Osteoblast (primary cell): ENCODE results near the gene SCYL2. TPM values are rescaled to one million over a fixed set of nuclear protein-coding genes. Genes with fewer than 3 reads are reported as not detected.
"Not testable (repeated sequence)": the region's sequence is repeated elsewhere in the genome, so short reads cannot be mapped to it uniquely, and the experiment has no call there.

Experiments
- DNase-seq: peaks from one replicate; pipeline ENCODE4 v3.0.0; 2011; ENCODE audit warnings: low spot score, mixed read lengths; ENCODE audit not compliant: insufficient read length; ENCODE audit errors: missing footprints
- H2AFZ ChIP-seq: 2 replicates; pipeline ENCODE4 v1.6.0; 2011; ENCODE audit warnings: mild to moderate bottlenecking, low read length
- H3K27ac ChIP-seq: 2 replicates; pipeline ENCODE4 v1.5.1; 2011; ENCODE audit warnings: mild to moderate bottlenecking, low read depth, low read length, moderate library complexity
- H3K27me3 ChIP-seq: 2 replicates; pipeline ENCODE4 v1.6.0; 2012; ENCODE audit warnings: mild to moderate bottlenecking, control low read depth, inconsistent platforms, low read length, moderate library complexity; ENCODE audit not compliant: insufficient read depth
- H3K36me3 ChIP-seq: 2 replicates; pipeline ENCODE4 v1.5.1; 2011; ENCODE audit warnings: mild to moderate bottlenecking, low read length, control low read depth, moderate library complexity; ENCODE audit not compliant: insufficient read depth
- H3K4me1 ChIP-seq: 2 replicates; pipeline ENCODE4 v1.5.1; 2011; ENCODE audit warnings: mild to moderate bottlenecking, low read length, control low read depth, moderate library complexity; ENCODE audit not compliant: insufficient read depth
- H3K4me2 ChIP-seq: 2 replicates; pipeline ENCODE4 v1.6.0; 2011; ENCODE audit warnings: mild to moderate bottlenecking, low read length; ENCODE audit not compliant: insufficient read depth
- H3K4me3 ChIP-seq: fragments of 200-600 bp; sonication (generic); 3 replicates; pipeline ENCODE4 v1.5.1; 2012; ENCODE audit warnings: mild to moderate bottlenecking, low read length, inconsistent platforms; ENCODE audit not compliant: insufficient read depth
- H3K79me2 ChIP-seq: 2 replicates; pipeline ENCODE4 v1.6.0; 2012; ENCODE audit warnings: mild to moderate bottlenecking, low read length, control low read depth, inconsistent platforms; ENCODE audit not compliant: insufficient read depth
- H3K9me3 ChIP-seq: 2 replicates; pipeline ENCODE4 v1.5.1; 2011; ENCODE audit warnings: low read depth, low read length, control low read depth
- H4K20me1 ChIP-seq: 2 replicates; pipeline ENCODE4 v1.6.0; 2012; ENCODE audit warnings: mild to moderate bottlenecking, low read length, control low read depth; ENCODE audit not compliant: insufficient read depth
- total RNA-seq: library from RNA; depleted of rRNA; stranded (reverse); fragments of >200 nt; gene quantifications from 2 replicates; pipeline ENCODE4 v1.2.3, GENCODE V29; 2012
- TF ChIP-seq, protein P1 (sequence below): IDR thresholded peaks from 2 replicates; pipeline ENCODE4 v1.5.1; 2011; ENCODE audit warnings: mild to moderate bottlenecking, low read depth, low read length, moderate library complexity; ENCODE audit errors: extremely low read depth

Gene SCYL2
- total RNA-seq, 1 donor: 64.4 TPM

DNA sequence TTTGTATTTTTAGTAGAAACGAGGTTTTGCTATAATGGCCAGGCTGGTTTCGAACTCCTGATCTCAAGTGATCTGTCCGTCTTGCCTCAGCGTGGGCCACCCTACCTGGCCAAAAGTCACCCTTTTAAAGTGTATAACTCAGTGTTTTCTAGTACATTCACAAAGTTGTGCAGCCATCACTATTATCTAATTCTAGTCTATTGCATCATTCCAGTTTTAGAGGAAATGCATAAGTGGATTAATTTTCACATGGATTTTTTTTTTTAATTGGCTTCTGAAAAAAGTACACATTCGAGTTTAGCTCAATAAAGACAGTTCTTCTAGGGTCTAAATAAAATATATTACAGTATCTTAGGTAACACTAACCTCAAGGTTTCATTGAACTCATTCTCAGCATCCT is 3.8 kb upstream of the SCYL2 start:
- peaks cover 7% of the 10 kb centered on the region for H3K4me1 ChIP-seq
- DNase-seq: no peak
- no peaks in the 10 kb centered on the region for H3K9me3 ChIP-seq
- no peak overlapping the region for H3K27ac ChIP-seq
- peaks cover 5% of the 10 kb centered on the region for H4K20me1 ChIP-seq
- H3K27me3 ChIP-seq: no peaks in the 10 kb centered on the region
- H3K4me2 ChIP-seq: no peak overlapping the region
- H3K36me3 ChIP-seq: no peaks in the 10 kb centered on the region
- H2AFZ ChIP-seq: no peak overlapping the region
- H3K79me2 ChIP-seq: peaks cover 9% of the 10 kb centered on the region
- H3K4me3 ChIP-seq: no peak overlapping the region
- TF ChIP-seq, protein P1, sequence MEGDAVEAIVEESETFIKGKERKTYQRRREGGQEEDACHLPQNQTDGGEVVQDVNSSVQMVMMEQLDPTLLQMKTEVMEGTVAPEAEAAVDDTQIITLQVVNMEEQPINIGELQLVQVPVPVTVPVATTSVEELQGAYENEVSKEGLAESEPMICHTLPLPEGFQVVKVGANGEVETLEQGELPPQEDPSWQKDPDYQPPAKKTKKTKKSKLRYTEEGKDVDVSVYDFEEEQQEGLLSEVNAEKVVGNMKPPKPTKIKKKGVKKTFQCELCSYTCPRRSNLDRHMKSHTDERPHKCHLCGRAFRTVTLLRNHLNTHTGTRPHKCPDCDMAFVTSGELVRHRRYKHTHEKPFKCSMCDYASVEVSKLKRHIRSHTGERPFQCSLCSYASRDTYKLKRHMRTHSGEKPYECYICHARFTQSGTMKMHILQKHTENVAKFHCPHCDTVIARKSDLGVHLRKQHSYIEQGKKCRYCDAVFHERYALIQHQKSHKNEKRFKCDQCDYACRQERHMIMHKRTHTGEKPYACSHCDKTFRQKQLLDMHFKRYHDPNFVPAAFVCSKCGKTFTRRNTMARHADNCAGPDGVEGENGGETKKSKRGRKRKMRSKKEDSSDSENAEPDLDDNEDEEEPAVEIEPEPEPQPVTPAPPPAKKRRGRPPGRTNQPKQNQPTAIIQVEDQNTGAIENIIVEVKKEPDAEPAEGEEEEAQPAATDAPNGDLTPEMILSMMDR: no peak

DNA sequence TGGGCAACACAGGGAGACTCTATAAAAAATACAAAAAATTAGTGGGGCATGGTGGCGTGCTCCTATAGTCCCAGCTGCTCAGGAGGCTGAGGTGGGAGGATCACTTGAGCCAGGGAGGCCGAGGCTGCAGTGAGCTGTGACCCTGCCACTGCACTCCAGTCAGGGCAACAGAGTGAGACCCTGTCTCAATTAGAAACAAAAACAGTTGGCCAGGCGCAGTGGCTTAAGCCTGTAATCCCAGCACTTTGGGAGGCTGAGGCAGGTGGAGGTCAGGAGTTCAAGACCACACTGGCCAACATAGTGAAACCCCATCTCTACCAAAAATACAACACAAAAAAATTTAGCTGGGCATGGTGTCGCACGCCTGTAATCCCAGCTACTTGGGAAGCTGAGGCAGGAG is 1.9 kb upstream of the SCYL2 start:
- H3K36me3 ChIP-seq, H3K27ac ChIP-seq, H3K4me3 ChIP-seq, DNase-seq, H3K9me3 ChIP-seq, H3K27me3 ChIP-seq, H3K4me2 ChIP-seq, H2AFZ ChIP-seq: not testable (repeated sequence)
- Histone ChIP-seq H3K79me2 (peaks cover 29% of the 10 kb centered on the region), H4K20me1 (peaks cover 11% of the 10 kb centered on the region), H3K4me1 (peaks cover 21% of the 10 kb centered on the region)

DNA sequence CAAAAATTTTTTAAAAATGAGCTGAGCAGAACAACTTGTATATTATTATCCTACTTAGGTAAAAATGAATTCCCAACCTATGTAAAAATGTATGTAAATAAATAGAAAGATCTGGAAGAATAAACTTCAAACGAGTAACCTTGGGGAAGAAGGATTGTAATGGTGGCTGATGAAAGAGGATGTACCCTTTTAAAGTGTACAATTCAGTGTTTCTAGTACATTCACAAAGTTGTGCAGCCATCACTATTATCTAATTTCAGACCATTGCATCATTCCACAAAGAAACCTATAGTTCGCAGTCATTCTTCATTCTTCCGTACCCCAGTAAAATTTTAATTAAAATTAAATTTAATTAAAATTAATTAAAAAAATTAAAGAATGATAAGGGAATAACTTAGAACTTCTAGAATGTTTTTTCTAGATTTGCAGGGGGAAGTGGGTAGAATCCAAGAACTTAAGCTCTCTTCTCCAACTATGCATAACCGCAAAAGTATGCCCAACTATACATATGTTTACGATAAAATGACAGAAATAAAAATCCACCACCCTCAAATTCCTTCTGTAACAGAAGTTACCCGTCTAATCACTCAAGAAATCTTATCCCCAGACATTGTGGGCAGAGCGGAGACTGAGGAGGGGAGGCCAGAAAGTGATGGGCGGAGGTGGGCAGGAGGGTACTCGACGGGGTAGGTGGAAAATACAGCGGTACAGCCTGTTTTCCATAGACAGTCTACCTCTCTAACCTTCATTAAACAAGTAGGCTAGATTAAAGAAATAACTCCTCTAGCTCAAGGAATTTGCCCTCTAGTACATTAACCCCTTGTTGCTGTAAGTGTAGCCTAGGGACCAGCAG is 1.0 kb upstream of the SCYL2 start:
- Histone ChIP-seq H3K27ac (peak overlapping the region; percentile 58), H2AFZ (peak overlapping the region; percentile 99), H3K4me2 (peak overlapping the region; percentile 96), H3K9me3 (no peaks in the 10 kb centered on the region), H3K79me2 (peaks cover 37% of the 10 kb centered on the region), H4K20me1 (peaks cover 11% of the 10 kb centered on the region), H3K27me3 (no peaks in the 10 kb centered on the region), H3K4me3 (peak overlapping the region; percentile 98), H3K4me1 (peaks cover 21% of the 10 kb centered on the region), H3K36me3 (no peaks in the 10 kb centered on the region)
- TF ChIP-seq, protein P1: no peak
- no peak for DNase-seq

DNA sequence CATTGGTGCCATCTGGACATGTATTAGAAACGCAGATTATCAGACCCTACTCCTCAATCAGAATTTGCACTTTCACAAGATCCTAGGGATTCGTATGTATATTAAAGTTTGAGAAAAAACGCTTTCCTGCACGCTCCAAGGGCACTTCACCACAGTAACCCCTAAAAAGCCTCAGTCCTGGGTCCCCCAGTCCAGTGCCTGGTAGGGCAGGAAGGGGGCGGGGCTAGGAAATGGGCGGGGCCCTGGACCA is 467 bp upstream of the SCYL2 start:
- Histone ChIP-seq H3K4me2 (peak overlapping the region; percentile 96), H4K20me1 (peaks cover 11% of the 10 kb centered on the region), H3K9me3 (no peaks in the 10 kb centered on the region), H3K27ac (peak overlapping the region; percentile 58), H3K4me3 (peak overlapping the region; percentile 98), H3K27me3 (no peaks in the 10 kb centered on the region), H3K79me2 (peaks cover 43% of the 10 kb centered on the region), H3K36me3 (no peaks in the 10 kb centered on the region), H3K4me1 (peaks cover 21% of the 10 kb centered on the region), H2AFZ (peak overlapping the region; percentile 99)
- TF ChIP-seq, protein P1: no peak
- DNase-seq: no peak
